KBM-7 (cell line): ENCODE measurements around the gene BCL3.
"Not testable (repeated sequence)": the region's sequence is repeated elsewhere in the genome, so short reads cannot be mapped to it uniquely, and the experiment has no call there.

Experiments used
- DNase-seq: peaks from one replicate; pipeline ENCODE4 v3.0.0-alpha.2; 2015
- in situ Hi-C: fragments of 300-500 bp; cut with MboI; formaldehyde crosslinking; loops from 2 replicates; pipeline ENCODE4 v1.14.3; 2020; ENCODE audit warnings: low sequenced_read_pairs, low pct_unique_long_range_greater_than_20kb, mixed read lengths

BCL3 gene

DNA sequence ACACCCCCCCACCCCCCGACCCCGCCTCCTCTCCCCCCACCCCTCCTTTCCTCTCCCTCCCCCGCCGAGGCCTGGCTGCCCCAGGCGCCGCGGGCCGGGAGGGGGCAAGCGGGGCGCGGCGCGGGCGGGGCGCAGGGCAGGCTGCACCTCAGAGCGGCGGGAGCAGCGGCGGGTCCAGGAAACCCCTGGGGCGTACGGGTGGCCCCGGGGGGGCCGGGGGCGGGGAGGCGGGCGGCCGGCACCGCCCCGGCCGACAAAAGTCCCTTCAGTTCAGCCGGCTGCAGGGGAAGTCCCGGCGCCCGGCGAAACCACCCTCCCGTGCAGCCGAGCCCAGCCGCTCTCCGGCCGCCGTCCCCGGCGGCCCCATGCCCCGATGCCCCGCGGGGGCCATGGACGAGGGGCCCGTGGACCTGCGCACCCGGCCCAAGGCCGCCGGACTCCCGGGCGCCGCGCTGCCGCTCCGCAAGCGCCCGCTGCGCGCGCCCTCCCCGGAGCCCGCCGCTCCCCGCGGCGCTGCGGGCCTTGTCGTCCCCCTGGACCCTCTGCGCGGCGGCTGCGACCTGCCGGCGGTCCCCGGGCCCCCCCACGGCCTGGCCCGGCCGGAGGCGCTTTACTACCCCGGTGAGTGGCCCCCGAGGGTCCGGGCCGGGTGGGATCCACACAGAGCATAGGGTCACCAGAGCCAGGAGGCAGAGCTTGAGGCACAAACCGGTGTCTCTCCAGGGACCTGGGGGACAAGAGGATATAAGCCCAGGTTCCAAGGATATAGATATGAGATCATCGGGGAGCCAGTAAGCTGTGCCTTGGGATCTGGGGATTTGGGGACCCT is at the start of gene BCL3:
Gene BCL3, plus strand, starts transcription at position 283 of the 829 bp plus-strand sequence. Its CDS starts 83 bp downstream, at position 366.
- DNase-seq: no peak

GRCh38 chr19:44700547-44700946 is 48.0 kb upstream of the BCL3 start:
- no peak for DNase-seq
- in situ Hi-C loops: no loop called here

More for the DNA sequence above, at the start of gene BCL3:
- in situ Hi-C loops: no loop called here

- no peak for DNase-seq
- in situ Hi-C loops: no loop called here
Measured at GRCh38 chr19:44701228-44701627, 47.3 kb upstream of the BCL3 start.

- in situ Hi-C loops: no loop called here
- DNase-seq: no peak
Measured at GRCh38 chr19:44702551-44703176, 45.8 kb upstream of the BCL3 start.

GRCh38 chr19:44703336-44704078 is 45.0 kb upstream of the BCL3 start:
- in situ Hi-C loops: no loop called here

DNA sequence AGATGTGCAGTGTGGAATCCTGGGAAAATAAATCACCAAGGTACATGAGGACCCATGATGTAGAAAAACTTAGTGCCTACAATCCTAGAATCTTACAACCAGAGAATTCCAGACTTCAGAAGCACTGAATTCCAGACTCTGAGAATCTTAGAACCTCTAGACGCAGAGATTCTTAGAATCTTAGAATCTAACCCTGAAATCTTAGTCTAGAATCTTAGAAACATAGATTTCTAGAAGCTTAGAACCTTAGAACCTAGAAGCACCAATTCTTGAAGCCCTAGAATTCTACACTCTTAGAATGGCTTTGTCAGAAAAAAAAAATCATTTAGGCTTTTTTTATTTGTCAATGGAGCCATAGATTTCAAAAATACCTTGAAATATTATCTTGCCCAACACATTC is 43.5 kb upstream of the BCL3 start:
- in situ Hi-C loops: no loop called here
- DNase-seq: no peak

More at GRCh38 chr19:44703336-44704078, 45.0 kb upstream of the BCL3 start:
- no peak for DNase-seq

DNA sequence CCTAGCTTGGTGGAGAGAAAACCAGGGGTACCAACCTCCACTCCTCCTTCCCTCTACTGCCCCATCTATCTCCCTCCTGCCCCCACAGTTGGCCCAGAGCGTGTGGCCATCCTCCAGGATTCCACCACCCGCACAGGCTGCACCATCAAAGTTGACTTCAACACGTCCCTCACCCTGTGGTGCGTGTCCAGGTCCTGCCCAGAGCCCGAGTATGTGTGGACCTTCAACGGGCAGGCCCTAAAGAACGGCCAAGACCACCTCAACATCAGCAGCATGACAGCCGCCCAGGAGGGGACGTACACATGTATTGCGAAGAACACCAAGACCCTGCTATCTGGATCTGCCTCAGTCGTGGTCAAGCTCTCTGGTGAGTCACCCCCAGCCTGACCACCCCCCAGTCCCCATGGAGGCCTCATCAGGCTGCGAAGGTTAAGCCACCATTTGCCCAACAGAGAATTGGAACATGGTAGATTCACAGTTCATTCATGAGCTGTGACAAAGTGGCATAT is 43.0 kb upstream of the BCL3 start:
- in situ Hi-C loops: no loop called here

GRCh38 chr19:44706506-44707236 is 41.8 kb upstream of the BCL3 start:
- no peak for DNase-seq
- in situ Hi-C loops: no loop called here

More for the DNA sequence above, 43.0 kb upstream of the BCL3 start:
- no peak for DNase-seq

DNA sequence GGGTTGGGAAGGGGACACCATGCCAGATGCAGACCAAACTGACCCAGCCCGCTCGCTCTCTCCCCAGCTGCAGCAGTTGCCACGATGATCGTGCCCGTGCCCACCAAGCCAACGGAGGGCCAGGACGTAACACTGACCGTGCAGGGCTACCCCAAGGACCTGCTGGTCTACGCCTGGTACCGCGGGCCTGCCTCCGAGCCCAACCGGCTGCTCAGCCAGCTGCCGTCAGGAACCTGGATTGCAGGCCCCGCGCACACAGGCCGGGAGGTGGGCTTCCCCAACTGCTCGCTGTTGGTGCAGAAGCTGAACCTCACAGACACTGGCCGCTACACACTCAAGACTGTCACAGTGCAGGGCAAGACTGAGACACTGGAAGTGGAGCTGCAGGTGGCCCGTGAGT is 40.7 kb upstream of the BCL3 start:
- in situ Hi-C loops: no loop called here

GRCh38 chr19:44708940-44709339 is 39.6 kb upstream of the BCL3 start:
- no peak for DNase-seq
- in situ Hi-C loops: no loop called here

More for the DNA sequence above, 40.7 kb upstream of the BCL3 start:
- DNase-seq: no peak

DNA sequence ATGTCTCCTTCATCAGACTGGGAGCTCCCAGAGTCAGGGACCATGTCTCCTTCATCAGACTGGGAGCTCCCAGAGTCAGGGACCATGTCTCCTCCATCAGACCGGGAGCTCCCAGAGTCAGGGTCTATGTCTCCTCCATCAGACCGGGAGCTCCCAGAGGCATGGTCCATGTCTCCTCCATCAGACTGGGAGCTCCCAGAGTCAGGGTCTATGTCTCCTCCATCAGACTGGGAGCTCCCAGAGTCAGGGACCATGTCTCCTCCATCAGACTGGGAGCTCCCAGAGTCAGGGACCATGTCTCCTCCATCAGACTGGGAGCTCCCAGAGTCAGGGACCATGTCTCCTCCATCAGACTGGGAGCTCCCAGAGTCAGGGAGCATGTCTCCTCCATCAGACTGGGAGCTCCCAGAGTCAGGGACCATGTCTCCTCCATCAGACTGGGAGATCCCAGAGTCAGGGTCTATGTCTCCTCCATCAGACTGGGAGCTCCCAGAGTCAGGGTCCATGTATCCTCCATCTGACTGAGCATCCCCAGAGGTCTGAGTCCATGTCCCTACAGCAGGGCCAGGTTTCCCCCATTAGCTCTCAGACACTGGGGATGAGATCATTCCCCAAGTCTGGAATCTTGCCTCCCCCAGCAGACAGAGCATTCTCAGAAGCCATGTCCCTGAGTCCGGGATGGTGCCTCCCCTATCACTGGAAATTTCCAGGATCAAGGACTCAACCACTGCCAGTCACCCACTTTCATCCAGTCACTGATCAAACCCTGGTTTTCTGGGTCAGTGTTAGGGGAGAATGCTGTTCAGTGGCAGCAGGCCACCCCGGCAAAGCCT is 38.9 kb upstream of the BCL3 start:
- DNase-seq, in situ Hi-C loops: not testable (repeated sequence)

DNA sequence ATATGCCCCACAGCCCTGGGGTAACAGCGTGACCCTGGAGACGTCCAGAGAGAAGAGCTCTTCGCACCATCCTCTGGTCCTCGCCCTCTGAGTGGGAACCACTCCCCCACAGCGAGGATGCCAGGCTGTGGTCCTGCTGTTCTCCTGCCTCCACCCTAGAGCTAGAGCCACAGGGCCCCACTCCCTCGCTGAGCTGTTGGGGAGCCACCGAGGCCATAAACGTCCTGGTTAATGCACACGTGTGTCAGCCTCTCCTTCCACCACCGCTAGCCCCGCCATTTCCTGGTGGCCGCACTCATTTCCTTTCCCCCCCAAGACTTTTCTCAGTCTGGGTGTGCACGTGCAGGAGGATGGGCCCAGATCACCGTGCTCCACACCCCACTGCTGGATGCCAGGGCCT is 38.0 kb upstream of the BCL3 start:
- in situ Hi-C loops: no loop called here
- DNase-seq: no peak

DNA sequence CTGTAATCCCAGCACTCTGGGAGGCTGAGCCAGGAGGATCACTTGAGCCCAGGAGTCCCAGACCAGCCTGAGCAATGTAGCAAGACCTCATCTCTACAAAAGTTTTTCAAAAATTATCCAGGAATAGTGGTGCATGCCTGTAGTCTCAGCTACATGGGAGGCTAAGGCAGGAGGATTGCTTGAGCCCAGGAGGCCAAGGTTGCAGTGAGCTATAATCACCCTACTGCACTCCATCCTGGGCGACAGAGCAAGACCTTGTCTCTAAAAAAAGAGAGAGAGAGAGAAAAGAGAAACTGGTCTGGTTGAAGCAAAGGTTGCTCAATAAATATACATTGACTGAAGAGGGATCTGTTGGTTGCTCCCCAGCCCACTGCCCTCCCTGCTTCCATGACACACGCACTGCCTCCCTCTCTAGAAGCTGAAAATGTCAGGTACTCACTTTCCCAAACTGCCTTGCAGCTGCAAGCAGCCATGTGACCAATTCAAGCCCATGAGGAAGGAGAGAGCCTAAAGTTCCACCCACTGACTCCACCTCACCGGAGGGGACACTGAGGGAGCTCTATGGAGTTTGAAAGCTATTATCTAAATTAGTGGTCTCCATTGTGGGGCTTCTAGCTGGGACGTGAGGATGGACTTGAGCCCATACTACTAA is 35.5 kb upstream of the BCL3 start:
- no peak for DNase-seq
- in situ Hi-C loops: no loop called here

DNA sequence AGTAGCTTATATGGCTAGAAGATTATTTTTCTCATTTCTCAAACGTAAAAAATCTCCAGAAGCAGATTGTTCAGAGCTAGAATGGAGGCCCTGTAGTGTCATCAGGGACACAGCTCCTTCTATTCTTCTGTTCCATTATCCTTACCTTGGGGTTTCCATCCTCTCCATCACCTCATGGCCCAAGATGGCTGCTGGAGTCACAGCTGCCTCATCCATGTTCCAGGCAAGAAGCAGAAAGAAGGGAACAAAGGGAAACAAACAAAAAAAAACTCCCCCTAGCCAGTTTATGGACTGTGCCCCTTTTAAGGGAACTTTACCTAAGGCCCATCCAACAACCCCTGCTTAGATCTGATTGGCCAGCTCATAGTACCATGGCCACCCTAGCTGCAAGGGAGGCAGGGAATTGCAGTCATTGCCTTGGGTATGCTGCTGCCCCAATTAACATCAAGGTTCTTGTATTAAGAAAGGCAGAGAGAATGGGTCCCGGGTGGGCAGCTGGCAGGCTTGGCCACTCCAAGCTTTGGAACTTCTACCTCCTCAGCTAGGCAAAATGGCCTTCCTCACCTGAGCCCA is 33.8 kb upstream of the BCL3 start:
- in situ Hi-C loops: no loop called here
- DNase-seq: no peak

DNA sequence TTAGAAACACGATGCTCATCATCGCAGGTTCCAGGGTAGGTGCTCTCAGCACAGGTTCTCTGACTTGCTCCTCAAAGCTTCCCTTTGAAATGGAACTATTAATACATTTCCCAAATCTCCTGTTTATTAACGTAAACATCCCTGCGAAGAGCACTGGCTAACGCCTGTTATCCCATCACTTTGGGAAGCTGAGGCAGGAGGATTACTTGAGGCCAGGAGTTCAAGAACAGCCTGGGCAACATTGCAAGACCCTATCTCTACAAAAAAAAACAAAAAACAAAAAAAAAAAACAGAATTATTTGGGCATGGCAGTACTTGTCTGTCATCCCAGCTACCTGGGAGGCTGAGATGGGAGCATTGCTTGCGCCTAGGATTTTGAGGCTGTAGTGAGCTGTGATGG is 30.9 kb upstream of the BCL3 start:
- no peak for DNase-seq
- in situ Hi-C loops: no loop called here

GRCh38 chr19:44718441-44719261 is 29.9 kb upstream of the BCL3 start:
- peak; percentile 44 for DNase-seq
- in situ Hi-C loops: no loop called here

DNA sequence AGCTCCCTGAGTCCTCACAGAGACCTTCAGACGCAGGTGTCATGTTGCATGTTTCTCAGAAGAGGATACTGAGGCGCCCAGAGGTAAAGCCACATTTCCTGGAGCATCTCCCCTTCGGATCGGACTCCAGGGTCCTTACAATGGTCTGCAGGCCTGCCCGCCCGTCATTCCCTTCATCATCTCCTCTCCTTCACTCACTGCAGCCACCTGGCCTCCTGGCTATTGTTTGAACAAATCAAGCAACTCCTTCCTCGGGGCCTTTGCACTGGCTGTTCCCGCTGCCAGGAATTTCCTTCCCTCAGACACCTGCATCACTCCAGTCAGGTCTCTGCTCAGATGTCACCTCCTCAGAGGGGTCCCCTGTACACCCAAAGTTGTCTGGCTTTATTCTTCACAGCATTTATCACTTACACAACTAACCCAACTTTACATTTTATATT is 29.2 kb upstream of the BCL3 start:
- in situ Hi-C loops: no loop called here
- DNase-seq: no peak
